ENCODE results near the gene FASTKD1. TPM values are rescaled to one million over a fixed set of nuclear protein-coding genes. Genes with fewer than 3 reads are reported as not detected.
A peak's percentile ranks its signal among the peaks of the same experiment; 100 is the strongest.

FASTKD1 gene
- polyA plus RNA-seq, 2 of the 4 experiments (the other 2 are of a cell fraction): 28.1 to 52.9 TPM

DNA sequence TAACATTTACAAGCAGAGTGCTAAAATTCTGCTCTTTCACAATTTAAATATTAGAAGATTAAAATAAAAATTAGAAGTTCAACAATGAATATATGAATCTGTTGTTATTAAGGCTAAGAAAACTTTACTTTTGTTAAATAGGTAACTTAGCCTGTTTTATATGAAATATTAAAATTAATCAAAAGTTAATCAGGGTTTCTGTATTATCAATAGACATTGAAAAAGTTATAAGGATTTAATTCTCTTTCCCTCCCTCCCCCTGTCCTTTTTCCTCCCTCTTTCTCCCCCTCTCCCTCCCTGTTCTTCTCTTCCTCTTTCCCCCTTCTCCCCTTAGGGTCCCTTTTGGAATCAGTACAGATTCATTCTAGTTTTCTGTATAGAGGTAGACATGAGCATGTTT, 82.3 kb downstream of the FASTKD1 start:
- H3K4me2 ChIP-seq: no peak overlapping the region
- ATAC-seq (no peak), DNase-seq (ENCODE audit: low read depth in 1 of 2, low spot score in 1 of 2) (no peak), FAIRE-seq (no peak)
- no peaks in the 10 kb centered on the region for H3K9me3 ChIP-seq
- ChIA-PET POLR2A (no interaction called here), CTCF (interaction anchor here (0.7 kb wide), 1 partner anchor 372 kb away, joined by 3 read pairs; no protein-coding TSS in a partner anchor)
- no peak overlapping the region for H3K27ac ChIP-seq
- no peak for TF ChIP-seq HOXB13 (CRISPR knock-in tag; IDR thresholded peaks at IDR 0.05; ENCODE audit: low read depth)
- no peak overlapping the region for H3K4me3 ChIP-seq
- no peaks in the 10 kb centered on the region for H3K4me1 ChIP-seq

DNA sequence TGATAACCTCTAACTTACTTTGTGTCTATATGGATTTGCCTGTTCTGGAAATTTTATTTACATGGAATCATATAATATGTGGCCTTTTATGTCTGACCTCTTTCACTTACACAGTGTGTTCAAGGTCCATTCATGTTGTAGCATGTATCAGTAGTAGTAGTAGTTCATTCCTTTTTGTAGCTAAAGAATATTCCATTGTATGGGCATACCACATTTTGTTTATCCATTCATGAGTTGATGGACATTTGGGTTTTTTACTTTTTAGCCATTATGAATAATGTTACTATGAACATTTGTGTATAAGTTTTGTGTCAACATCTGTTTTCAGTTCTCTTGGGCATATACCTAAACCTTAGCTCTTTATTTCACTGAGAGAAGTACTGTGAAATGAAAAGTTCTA, 82.8 kb downstream of the FASTKD1 start:
- CTCF ChIA-PET: interaction anchor here (0.6 kb wide), 1 partner anchor 1383 kb away, joined by 3 read pairs; no protein-coding TSS in a partner anchor
- H3K9me3 ChIP-seq: no peaks in the 10 kb centered on the region
- ATAC-seq: no peak
- H3K4me3 ChIP-seq: no peak overlapping the region
- TF ChIP-seq FOSL2 (IDR thresholded peaks at IDR 0.05) (no peak), FOSL2 (CRISPR knock-in tag; IDR thresholded peaks at IDR 0.05) (no peak), CEBPB (IDR thresholded peaks at IDR 0.05) (no peak), ESRRA (IDR thresholded peaks at IDR 0.05; ENCODE audit: borderline replicate concordance, low read length) (no peak), GATA3 (IDR thresholded peaks at IDR 0.05; ENCODE audit: borderline replicate concordance) (no peak), HDAC2 (IDR thresholded peaks at IDR 0.05) (no peak), MAFK (IDR thresholded peaks at IDR 0.05; ENCODE audit: partially characterized antibody) (no peak), NPAS2 (CRISPR knock-in tag; IDR thresholded peaks at IDR 0.05; ENCODE audit: borderline replicate concordance) (no peak), FOXS1 (CRISPR knock-in tag; IDR thresholded peaks at IDR 0.05) (no peak), JUN (IDR thresholded peaks at IDR 0.05) (no peak), ELK1 (IDR thresholded peaks at IDR 0.05; ENCODE audit: low read depth, low read length) (no peak)
- TF ChIP-seq, protein P1, sequence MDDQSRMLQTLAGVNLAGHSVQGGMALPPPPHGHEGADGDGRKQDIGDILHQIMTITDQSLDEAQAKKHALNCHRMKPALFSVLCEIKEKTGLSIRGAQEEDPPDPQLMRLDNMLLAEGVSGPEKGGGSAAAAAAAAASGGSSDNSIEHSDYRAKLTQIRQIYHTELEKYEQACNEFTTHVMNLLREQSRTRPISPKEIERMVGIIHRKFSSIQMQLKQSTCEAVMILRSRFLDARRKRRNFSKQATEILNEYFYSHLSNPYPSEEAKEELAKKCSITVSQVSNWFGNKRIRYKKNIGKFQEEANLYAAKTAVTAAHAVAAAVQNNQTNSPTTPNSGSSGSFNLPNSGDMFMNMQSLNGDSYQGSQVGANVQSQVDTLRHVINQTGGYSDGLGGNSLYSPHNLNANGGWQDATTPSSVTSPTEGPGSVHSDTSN (IDR thresholded peaks at IDR 0.05): no peak
- TF ChIP-seq, protein P2, sequence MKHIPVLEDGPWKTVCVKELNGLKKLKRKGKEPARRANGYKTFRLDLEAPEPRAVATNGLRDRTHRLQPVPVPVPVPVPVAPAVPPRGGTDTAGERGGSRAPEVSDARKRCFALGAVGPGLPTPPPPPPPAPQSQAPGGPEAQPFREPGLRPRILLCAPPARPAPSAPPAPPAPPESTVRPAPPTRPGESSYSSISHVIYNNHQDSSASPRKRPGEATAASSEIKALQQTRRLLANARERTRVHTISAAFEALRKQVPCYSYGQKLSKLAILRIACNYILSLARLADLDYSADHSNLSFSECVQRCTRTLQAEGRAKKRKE (CRISPR knock-in tag; IDR thresholded peaks at IDR 0.05; ENCODE audit: low read depth): no peak
- DNase-seq (ENCODE audit: low read depth in 1 of 2, low spot score in 1 of 2): no peak
- POLR2A ChIA-PET: interaction anchor here (0.6 kb wide), 1 partner anchor 331 kb away, joined by 3 read pairs; no protein-coding TSS in a partner anchor
- H3K4me1 ChIP-seq: no peaks in the 10 kb centered on the region
- H3K27ac ChIP-seq: no peak overlapping the region
- FAIRE-seq: peak; percentile 65
- H3K4me2 ChIP-seq: no peak overlapping the region

DNA sequence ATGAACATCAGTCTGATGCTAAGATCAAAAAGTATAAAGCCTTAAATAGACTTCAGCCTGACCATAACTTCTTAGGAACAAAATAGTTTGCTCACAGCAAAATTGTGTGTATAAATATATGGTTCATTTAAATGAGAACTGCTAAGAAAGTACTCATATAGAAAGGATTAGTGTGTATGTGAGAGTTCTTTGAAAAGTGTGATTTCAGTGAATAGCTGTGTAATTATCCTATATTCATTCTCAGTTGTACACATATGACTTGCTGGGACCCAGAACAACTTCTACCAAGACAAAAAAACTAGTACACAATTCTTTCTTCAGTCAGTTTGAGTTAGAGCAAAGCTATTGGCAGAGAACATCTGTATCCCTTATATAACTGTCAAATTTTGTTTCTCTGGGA, 87.2 kb downstream of the FASTKD1 start:
- TF ChIP-seq EHF (CRISPR knock-in tag; IDR thresholded peaks at IDR 0.05) (no peak), ZSCAN20 (CRISPR knock-in tag; IDR thresholded peaks at IDR 0.05) (no peak), ZFP36 (IDR thresholded peaks at IDR 0.05; ENCODE audit: borderline replicate concordance, partially characterized antibody) (no peak), RFX5 (IDR thresholded peaks at IDR 0.05) (no peak), JUNB (IDR thresholded peaks at IDR 0.05) (no peak), REST (IDR thresholded peaks at IDR 0.05) (no peak), ZC3H11A (IDR thresholded peaks at IDR 0.05) (no peak), HDAC2 (IDR thresholded peaks at IDR 0.05) (no peak), PHF8 (IDR thresholded peaks at IDR 0.05; ENCODE audit: borderline replicate concordance, low read depth) (no peak), SMC3 (IDR thresholded peaks at IDR 0.05) (no peak), FOSB (CRISPR knock-in tag; IDR thresholded peaks at IDR 0.05) (no peak), ELK1 (IDR thresholded peaks at IDR 0.05; ENCODE audit: low read depth, low read length) (no peak), HEYL (CRISPR knock-in tag; IDR thresholded peaks at IDR 0.05) (no peak), HOXB5 (CRISPR knock-in tag; IDR thresholded peaks at IDR 0.05) (no peak), HOXA7 (CRISPR knock-in tag; IDR thresholded peaks at IDR 0.05) (no peak)
- CTCF ChIA-PET: no interaction called here
- H3K4me2 ChIP-seq: no peak overlapping the region
- ATAC-seq (no peak), FAIRE-seq (peak; percentile 32), DNase-seq (ENCODE audit: low read depth in 1 of 2, low spot score in 1 of 2) (no peak)
- POLR2A ChIA-PET: no interaction called here
- no peaks in the 10 kb centered on the region for H3K9me3 ChIP-seq
- H3K27ac ChIP-seq: no peak overlapping the region
- no peak overlapping the region for H3K4me3 ChIP-seq
- H3K4me1 ChIP-seq: no peaks in the 10 kb centered on the region

All from A549 (cell line).